HL-60 (cell line): Measurements from ENCODE around the gene RBM15.

Experiments used
- GABPA ChIP-seq: IDR thresholded peaks from 2 replicates; pipeline ENCODE4 v1.6.1; 2012; ENCODE audit warnings: low read depth
- POLR2AphosphoS5 ChIP-seq: IDR thresholded peaks from 2 replicates; pipeline ENCODE4 v1.6.1; 2012; ENCODE audit warnings: low read depth
- REST ChIP-seq: IDR thresholded peaks from 2 replicates; pipeline ENCODE4 v1.6.1; 2012; ENCODE audit warnings: low read depth; ENCODE audit not compliant: insufficient replicate concordance
- SPI1 ChIP-seq: IDR thresholded peaks from 2 replicates; pipeline ENCODE4 v1.6.1; 2012; ENCODE audit warnings: low read depth, mild to moderate bottlenecking, borderline replicate concordance
- TF ChIP-seq, protein P1 (sequence below): IDR thresholded peaks from one replicate; pipeline ENCODE4 v1.5.1; 2011; ENCODE audit warnings: low read length, control low read depth, inconsistent platforms; ENCODE audit not compliant: insufficient read depth

DNA sequence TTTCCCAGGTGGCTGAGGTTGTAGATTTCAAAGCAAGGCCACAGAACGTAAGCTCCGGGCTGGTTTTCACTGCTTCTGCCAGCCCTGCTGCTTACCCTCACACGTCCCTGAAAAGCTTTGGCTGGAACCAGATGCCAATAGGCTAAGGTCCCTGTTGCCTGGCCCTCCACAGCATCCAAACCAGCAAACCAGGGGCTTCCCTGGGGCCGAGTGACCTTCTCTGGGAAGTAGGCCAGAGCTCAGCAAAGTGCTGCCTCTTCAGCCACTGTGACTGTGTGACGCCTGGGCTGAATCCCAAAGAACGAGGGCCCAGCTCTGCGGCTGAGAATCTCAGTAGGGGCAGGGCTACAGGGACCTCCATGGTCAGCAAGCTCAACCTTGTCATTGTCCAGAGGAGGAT is 28.9 kb upstream of the RBM15 start:
- TF ChIP-seq POLR2AphosphoS5, result no peak
- TF ChIP-seq, protein P1, sequence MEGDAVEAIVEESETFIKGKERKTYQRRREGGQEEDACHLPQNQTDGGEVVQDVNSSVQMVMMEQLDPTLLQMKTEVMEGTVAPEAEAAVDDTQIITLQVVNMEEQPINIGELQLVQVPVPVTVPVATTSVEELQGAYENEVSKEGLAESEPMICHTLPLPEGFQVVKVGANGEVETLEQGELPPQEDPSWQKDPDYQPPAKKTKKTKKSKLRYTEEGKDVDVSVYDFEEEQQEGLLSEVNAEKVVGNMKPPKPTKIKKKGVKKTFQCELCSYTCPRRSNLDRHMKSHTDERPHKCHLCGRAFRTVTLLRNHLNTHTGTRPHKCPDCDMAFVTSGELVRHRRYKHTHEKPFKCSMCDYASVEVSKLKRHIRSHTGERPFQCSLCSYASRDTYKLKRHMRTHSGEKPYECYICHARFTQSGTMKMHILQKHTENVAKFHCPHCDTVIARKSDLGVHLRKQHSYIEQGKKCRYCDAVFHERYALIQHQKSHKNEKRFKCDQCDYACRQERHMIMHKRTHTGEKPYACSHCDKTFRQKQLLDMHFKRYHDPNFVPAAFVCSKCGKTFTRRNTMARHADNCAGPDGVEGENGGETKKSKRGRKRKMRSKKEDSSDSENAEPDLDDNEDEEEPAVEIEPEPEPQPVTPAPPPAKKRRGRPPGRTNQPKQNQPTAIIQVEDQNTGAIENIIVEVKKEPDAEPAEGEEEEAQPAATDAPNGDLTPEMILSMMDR, result no peak
- TF ChIP-seq REST, result no peak
- TF ChIP-seq GABPA, result no peak
- TF ChIP-seq SPI1, result no peak
